HG02759 (cell line): ENCODE results near the gene MTG2.
A peak's percentile ranks its signal among the peaks of the same experiment; 100 is the strongest.

Experiments
- ATAC-seq: cut with Tn5 transposase; IDR thresholded peaks from one replicate; pipeline ENCODE4 v1.9.1; 2021; ENCODE audit warnings: mild to moderate bottlenecking, moderate library complexity; ENCODE audit not compliant: unreplicated experiment

MTG2 gene

GRCh38 chr20:62217913-62218773 is 35.3 kb downstream of the MTG2 start:
- ATAC-seq = no peak

DNA sequence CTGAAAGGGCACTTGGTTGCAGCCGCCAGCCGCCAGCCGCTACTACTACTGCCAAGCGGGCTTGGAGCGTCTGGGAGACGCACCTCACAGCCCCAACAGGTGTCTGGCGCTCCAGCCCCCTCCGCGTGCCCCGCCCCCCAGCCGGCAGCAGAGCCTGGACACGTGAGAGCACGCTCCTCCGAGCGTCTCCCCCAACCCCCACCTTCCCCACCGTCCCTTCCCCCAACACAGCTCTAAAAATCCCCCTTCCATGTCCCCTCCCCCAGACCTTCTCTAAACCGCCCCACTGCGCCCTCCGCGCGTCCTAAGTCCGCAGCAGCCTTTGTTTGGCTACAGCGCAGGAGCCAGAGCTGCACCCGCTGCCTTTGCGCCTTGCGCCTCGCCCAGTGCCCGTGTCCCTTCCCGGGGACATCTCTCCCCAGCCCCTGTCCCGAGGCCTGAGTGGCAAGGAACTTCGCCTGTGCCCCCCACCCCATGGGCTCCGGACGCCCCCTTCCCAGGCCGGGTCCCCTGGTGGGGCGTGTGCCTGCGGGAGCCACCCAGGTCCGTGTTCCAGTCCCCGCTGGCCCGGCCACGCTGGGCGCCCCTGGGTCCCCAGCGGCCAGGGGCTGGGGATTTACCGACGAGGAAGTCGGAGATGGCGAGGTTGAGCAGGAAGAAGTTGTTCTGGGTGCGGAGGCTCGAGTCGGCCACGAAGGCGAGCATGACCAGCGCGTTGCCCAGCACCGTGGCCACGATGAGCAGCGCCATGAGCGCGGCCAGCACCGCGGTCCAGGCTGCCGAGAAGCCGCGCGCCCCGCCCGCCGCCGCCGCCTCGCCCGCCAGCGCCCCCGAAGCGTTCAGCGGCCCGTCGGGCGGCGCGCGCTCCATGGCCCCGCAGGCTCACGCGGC is 36.5 kb downstream of the MTG2 start:
- peak; percentile 27 for ATAC-seq

DNA sequence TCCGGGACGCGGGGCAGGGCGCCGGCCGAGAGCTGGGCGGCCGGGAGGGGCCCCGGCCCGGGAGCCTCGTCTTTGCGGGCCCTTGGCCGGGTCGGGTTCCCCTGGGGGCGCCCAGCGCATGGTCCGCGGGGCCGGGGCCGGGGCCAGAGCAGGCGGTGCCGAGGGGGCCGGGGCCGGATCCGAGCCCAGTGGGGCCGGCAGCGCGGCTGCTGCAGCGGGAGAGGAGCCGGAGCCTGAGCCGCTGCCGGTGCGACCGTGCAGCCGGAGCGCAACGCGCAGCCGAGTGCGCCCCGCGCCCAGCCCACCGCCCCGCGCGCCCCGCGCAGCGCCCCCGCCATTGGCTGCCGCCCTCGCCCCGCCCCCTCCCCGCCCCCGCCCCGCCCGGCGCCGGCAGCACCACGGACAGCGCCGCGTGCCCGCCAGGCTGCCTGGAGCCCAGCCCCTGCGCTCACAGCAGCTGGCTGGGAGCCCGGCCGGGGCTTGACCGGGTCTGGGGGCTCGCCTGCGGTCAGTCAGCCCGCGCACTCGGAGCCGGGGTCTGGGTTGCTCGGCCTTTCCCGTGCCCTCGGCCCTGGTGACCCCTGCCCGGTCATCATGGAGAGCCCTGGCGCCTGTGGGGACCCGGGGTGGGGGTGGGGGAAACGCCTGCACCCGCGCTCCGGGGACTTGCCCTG is 37.3 kb downstream of the MTG2 start, which contains the start of gene HRH3:
Gene HRH3 (minus strand): TSS at position 287 of the 674 bp plus-strand sequence. CDS start 308 bp downstream, outside the sequence.
- ATAC-seq = peak; percentile 63

DNA sequence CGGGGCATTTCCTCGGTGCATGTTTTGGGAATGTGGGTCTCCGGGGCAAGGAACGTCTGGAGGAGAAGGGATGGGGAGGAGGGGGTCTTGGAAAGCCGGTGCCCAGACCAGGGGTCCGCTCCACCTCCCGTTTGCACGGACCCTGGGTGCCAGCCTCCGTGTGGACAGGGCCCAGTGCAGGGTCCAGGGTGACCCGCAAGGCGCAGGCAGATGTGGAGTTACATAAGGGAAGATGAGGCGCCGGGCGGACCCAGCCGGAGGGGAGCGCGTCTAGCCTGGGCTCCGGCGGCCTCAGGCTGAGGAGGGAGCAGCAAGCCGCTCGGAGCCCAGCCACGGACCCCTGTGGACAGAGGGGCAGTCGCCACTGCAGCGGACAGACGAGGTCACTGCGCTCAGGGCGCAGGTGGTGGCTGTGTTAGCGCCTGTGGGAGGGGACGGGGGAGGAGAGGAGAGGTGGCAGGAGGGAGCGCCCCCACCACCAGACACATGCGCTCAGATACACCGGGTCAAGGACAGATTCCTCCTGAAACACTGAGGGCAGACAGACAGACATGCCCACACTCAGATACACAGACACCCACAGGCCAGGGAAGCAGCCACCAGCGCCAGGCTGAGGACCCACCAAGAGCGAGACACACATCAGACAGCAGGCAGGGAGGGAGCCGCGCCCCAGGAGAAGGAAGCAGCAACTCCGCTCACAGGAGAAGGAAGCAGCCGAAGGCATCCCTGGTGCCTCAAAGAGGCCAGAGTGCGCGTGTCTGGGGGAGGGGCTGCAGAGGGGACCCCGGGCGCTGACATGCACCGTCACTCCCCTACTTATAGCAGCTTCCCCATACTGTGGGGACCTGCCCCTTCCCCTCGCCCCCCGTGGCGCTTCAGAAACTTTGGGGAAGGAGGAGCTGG is 38.1 kb downstream of the MTG2 start:
- no peak for ATAC-seq

DNA sequence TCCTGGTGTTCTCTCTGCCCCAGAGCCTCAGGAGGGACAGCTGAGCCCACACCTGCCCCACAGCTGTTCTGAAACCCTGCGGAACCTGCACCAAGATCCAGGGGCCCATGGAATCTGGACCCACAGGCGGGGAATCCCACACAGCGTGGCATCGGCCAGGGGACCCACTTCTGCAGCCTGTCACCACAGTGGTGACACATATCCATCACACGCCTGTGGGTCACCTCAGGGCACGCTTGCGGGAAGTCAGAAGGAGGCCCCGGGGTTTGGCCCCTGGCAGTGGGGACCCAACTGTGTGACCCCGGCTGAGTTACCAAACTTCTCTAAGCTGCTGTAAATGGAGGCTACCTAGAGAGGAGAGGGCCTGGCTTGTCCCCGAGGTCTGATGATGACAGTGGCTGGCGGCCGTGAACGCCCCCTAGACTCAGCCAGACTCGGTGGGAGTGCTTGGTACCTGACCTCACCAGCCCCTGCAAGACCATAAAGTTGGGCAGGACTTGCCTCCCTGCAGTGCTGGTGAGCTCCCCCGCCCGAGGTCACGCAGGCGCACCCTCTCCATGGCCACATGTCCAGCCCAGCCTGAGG is 39.5 kb downstream of the MTG2 start:
- ATAC-seq = no peak

DNA sequence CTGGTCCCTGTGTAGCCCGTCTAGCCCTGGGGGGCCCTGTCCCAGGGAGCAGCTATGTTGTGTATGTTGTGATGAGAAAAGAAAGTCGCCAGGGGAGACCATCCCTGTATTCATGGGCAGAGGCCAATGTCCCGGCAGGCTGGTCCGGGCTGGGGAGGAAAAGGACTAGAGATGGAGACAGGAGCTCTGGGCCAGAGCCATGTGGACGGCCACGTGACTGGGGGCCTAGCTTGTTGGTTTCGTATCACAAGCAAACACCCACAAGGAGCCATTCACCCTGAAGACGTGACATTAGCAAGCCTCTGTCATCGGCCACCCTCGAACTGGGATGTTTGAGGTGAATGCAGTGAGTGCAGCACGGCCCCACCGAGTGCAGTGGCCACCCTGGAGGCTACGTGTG is 40.1 kb downstream of the MTG2 start:
- no peak for ATAC-seq

DNA sequence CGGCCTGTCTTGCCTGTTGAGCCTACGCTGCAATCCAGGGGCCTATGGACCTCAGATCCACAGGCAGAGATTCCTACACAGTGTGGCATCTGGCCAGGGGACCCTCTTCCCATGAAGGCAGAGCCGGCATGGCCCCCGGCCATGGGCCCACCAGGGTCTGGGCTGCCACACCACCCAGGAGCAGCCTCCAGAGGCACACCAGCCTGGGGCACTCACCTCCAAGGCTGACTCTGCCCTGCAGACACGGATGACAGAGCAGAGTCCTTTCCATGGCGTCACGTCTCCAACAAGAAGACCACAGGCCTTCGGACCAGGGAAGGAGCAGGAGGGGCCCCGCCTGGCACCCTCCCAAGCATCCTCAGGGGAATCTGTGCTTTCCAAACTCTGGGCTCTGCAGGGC is 40.7 kb downstream of the MTG2 start:
- no peak for ATAC-seq

DNA sequence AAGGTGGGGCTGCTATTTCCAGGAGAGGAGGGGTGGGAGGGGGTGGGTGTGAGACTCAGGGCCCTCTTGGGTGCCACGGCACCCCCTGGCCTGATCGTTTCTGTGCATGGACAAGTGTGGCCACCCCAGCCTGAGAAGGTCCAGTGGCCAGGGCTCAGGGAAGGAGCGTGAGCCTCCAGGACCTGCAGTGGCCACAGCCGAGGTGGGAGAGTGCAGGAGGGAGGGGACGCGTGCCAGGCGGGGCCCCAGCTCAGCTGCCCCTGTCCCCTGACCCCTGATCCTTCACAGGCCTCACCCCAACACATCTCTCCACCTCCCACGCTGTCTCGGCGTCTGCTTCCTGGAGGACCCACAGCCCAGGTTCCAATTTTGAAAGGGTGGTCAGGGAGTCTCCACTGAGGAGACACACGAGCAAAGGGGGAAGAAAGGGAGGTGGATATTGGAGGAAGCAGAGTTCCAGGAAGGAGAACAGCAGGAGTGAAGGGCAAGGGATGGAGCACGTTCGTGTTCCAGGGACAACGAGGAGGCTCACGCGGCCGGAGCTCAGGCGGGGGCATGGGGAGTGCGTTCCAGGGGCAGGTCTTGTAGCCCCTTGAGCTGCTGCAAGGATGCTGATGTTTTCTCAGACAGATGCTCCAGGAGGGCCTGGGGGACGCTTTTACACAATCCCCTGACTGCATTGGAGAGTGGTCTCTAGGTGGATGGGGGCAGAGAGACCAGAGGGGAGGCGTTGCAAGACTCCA is 41.5 kb downstream of the MTG2 start:
- ATAC-seq = no peak

DNA sequence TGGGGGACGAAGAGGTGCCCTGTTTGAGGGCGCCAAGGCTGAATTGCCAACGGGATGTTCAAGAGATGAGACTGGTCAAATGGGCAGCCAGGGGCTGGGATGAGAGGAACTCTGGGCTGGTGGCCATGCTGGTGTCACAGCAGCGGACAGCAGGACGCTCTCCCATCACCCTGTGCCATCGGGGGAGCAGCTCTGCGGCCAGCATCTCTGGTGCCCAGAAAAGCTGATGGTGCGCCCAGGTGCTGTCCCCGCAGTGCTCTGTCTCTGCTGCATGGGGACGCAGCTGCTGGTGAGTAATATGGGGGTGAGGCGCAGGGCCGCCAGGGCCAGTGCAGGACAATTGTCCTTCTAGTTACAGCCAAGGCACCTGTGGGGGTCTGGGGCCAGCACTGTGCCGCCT is 42.2 kb downstream of the MTG2 start:
- ATAC-seq = no peak

DNA sequence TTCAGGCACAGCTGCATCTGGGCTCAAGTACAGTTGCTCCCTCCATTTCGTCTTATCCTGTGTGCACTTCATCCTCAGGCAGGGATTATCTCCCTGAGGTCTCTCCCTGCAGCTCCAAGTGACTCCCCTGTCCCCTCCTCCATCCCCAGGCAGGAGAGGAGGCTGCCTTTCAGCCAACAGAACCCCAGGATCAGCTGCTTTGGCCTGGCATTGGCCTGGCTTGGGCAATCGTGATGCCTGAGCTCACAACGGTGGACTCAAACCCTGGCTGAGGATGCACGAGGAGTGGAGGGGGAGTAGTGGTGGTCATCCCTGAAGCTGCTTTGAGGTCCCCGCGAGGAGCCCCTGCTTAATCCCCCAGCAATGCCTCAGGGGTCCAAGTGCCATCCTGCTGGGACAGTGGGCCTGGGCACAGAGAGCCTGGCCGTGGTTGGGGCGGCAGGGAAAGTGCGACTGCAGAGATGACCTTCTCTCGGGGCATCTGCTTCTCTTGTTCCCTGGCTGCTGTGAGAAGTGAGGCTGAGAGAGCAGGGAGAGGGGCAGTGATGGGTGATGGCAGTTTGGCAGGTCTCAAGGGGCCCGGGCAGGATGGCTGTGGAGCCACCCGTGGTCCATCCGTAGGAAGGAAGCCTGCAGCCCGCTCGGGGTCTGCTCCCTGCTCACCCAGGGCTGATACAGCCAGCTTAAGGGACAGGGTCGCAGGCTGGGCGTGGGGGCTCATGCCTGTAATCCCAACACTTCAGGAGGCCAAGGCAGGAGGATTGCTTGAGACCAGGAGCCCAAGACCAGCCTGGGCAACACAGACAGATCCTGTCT is 43.2 kb downstream of the MTG2 start:
- no peak for ATAC-seq

GRCh38 chr20:62226707-62227590 is 44.1 kb downstream of the MTG2 start:
- no peak for ATAC-seq

DNA sequence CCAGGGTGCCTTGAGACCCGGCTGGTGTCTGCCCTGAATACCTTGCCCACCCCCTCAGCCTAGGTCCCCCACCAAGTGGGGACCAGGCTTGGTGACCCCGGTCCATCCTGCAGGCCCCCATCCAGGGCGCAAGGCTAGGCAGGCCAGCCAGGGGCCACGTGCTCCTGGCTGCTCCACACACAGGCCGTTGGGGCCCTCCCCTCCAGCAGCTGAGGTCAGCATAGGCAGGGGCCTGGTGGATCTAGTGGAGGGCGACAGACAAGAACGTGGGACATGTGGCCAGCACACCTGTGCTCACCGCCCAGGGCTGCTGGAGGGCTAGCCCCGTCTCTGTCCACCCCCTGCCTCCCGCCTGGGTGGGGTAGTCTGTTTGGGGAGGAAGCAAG is 44.8 kb downstream of the MTG2 start:
- ATAC-seq = no peak

DNA sequence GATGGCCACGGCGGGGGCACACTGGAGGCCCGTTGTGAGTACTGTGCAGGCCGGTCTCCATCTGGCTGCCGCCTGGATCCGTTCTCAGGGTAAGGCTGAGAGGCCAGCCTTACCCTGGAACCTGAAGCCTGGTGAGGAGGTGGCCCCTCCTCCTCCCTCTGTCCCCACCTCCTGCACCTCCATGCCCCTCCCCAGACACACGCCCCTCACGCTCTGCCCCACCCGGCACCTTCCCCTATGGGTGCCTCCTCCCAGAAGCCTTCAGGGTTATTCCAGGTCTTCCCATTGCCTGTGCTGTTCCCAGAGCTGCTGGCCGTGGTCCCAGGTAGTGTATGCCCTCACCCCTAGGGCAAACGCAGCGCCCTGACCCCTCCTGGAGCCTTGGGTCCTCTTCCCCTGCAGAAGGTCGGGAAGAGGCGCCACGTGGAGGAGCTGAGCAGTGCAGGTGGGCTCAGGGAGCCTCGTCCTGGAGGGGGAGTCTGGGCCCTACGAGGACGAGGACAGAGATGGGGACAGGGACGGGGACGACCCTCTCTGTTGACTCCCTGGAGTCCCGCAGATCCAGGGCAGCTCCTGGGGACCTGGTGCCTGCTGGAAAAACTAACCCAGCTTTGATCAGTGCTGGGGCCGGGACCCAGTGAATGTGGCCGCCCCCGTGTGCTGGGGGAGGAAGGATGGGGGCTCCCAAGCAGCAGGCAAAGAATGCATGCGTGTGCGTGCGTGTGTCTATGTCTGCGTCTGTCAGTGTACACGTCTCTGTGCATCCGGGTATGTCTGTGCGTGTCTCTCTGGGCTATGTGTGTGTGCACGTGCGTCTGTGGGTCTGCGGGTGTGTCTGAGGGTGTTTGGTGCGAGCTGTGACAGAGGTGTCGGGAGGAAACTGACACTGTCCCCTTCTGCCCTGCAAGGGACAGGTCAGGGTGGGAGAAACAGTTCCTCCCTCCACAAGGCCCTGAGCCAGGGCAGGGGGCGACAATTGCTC is 45.4 kb downstream of the MTG2 start:
- no peak for ATAC-seq

GRCh38 chr20:62228982-62229545 is 46.2 kb downstream of the MTG2 start:
- ATAC-seq = no peak

- no peak for ATAC-seq
Observed at GRCh38 chr20:62229667-62230066, 46.8 kb downstream of the MTG2 start.

DNA sequence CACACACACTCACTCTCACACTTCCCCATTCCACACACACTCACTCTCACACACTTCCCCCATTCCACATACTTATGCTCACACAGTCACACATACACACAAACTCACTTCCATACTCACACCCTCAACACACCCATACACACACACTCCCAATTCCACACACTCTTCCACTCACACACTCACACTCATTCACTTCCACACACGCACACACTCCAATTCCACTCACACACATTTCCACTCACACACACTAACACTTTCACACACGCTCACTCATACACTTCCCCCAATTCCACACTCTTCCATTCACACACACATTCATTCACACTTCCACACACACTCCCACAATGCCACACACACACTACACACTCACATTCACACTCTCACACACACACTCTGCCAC is 47.4 kb downstream of the MTG2 start:
- no peak for ATAC-seq
